ENCODE measurements around the gene TMPRSS3. TPM values are rescaled to one million over a fixed set of nuclear protein-coding genes. Genes with fewer than 3 reads are reported as not detected.

Gene TMPRSS3
- total RNA-seq, 4 donors from 2014 or later = 0.34 TPM; not detected in 3

DNA sequence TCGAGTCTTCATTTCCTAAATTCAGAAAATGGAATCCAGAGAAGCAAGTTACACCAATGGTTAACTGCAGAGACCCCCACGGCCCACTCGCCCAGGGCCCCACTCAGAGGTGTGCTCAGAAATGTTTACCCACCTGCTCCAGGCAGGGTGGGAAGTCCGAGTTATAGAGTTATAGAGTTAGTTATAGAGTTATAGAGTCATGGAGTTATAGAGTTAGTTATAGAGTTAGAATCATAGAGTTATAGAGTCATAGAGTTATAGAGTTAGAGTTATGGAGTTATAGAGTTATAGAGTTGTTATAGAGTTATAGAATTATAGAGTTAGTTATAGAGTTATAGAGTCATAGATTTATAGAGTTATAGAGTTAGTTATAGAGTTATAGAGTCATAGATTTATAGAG is 39.5 kb upstream of the TMPRSS3 start:
- TF ChIP-seq CTCF (IDR thresholded peaks at IDR 0.05; ENCODE audit: low read depth) = no peak

GRCh38 chr21:42434884-42435283 is 39.0 kb upstream of the TMPRSS3 start:
- TF ChIP-seq CTCF (IDR thresholded peaks at IDR 0.05; ENCODE audit: low read depth) = no peak

DNA sequence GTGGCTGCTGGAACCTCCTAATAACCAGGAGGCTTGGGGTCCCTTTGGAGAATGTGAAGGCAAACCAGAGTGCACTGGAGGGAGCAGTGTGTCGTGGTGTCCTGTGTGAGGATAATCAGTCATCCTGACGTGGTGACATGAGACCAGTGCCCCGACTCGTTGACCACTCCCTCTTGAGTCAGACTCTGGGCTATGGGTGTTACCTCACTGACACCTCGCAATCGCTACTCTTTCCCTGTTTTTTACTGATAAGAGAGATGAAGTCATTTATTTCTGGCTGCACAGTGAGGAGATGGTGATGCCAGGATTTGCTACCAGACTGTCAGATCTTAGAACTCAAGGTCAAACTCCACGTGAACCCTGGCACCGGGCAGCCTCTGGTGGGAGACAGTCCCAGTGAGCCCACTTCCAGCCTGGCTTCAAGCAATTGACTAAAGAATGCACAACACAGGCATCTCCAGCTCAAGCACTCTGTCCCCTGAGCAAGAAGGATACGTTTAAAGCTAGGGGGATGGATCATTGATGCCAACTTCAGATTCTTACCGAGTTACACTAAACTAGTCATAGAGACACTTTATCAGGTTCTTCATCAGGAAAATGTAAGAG is 38.2 kb upstream of the TMPRSS3 start:
- no peak for TF ChIP-seq CTCF (IDR thresholded peaks at IDR 0.05; ENCODE audit: low read depth)

- TF ChIP-seq CTCF (IDR thresholded peaks at IDR 0.05; ENCODE audit: low read depth) = no peak
These were observed 36.8 kb upstream of the TMPRSS3 start for GRCh38 chr21:42432695-42433094.

- no peak for TF ChIP-seq CTCF (IDR thresholded peaks at IDR 0.05; ENCODE audit: low read depth)
These were observed 35.3 kb upstream of the TMPRSS3 start for GRCh38 chr21:42431196-42431595.

DNA sequence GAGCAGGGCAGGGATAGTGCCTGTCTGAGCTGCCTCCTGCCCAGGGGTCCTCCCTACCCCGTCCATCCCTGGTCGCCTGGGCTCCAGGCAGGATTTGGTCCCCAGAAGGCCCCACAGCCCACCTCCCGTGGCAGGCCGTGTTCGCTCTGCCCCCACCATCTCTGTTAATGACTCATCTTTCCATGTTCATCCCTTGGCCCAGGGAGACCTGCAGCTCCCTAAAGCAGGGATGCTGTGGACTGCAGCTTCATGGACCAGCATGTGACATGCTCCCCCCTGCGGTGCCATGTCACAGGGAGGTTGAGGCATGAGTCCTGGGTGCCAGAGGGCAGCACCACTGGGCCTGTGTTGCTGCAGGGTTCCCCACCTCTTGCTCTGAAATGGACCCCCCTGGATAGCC is 34.7 kb upstream of the TMPRSS3 start:
- no peak for TF ChIP-seq CTCF (IDR thresholded peaks at IDR 0.05; ENCODE audit: low read depth)

DNA sequence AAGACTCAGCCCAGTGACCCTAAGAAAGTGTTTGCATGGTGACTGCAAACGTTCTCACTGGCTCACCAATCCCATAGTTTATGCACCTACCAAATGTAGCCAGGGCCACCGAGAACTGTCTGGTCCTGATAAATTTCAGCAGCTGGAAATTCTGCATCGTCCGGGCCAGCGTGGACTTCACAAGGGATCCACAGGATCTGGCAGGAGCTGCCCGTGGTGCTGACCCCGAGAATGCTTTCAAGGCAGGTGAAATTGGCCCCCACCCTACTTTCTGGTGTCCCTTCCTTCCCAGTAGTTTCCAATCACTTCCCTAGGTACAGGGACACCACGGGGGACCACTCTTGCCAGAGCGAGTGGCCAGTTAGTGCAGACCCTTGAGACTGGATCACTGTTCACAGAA is 34.0 kb upstream of the TMPRSS3 start:
- TF ChIP-seq CTCF (IDR thresholded peaks at IDR 0.05; ENCODE audit: low read depth) = no peak

All from subcutaneous adipose tissue (tissue), 4 donors.